HEK293 (cell line): ENCODE results near the gene C16orf46.
"Not testable (repeated sequence)": the region's sequence is repeated elsewhere in the genome, so short reads cannot be mapped to it uniquely, and the experiment has no call there.

Experiments
- CTCF ChIA-PET: fragments of 350-600 bp; formaldehyde crosslinking; extraction: SDS; loops from one replicate; lab custom pipeline; 2021; ENCODE audit warnings: antibody characterized with exemption; lab: Yijun Ruan, JAX
- POLR2A ChIA-PET: fragments of 300-600 bp; formaldehyde crosslinking; extraction: SDS; loops from one replicate; lab custom pipeline; 2020; ENCODE audit warnings: antibody characterized with exemption, inconsistent platforms; lab: Yijun Ruan, JAX
- H3K27ac ChIP-seq: fragments of 200-500 bp; sonication (Bioruptor generic); 2 replicates; pipeline ENCODE4 v1.5.1; 2014; ENCODE audit warnings: low read depth, low read length, control low read depth, inconsistent platforms; ENCODE audit errors: extremely low read depth
- H3K36me3 ChIP-seq, 2 experiments: fragments of 200-500 bp in 1 of 2; sonication (Bioruptor generic) in 1 of 2; 1 replicate in 1 of 2; 2 replicates in 1 of 2; pipeline ENCODE4 v1.5.1; 2014 to 2017; ENCODE audit warnings: inconsistent platforms in 2 of 2, low read length in 2 of 2; ENCODE audit not compliant: control insufficient read depth in 2 of 2, insufficient read depth in 1 of 2
- H3K4me1 ChIP-seq: fragments of 200-500 bp; sonication (Bioruptor generic); 2 replicates; pipeline ENCODE4 v1.5.1; 2014; ENCODE audit warnings: mild to moderate bottlenecking, low read length, inconsistent platforms; ENCODE audit not compliant: control insufficient read depth, insufficient read depth
- H3K4me3 ChIP-seq: 2 replicates; pipeline ENCODE4 v1.5.1; 2011; ENCODE audit warnings: low read depth, mild to moderate bottlenecking, control low read depth, low read length, moderate library complexity
- H3K9me3 ChIP-seq: fragments of 200-500 bp; sonication (Bioruptor generic); 2 replicates; pipeline ENCODE4 v1.5.1; 2014; ENCODE audit warnings: low read depth, low read length, inconsistent platforms; ENCODE audit not compliant: control insufficient read depth, insufficient read depth
- EGR2 ChIP-seq: fragments of 450-650 bp; formaldehyde crosslinking; IDR thresholded peaks from 2 replicates; pipeline ENCODE4 v1.5.1; 2016; ENCODE audit warnings: low read depth, missing biosample characterization, missing genetic modification characterization
- HOXC10 ChIP-seq: sonication (generic); formaldehyde crosslinking; IDR thresholded peaks from 2 replicates; pipeline ENCODE4 v1.8.1; 2023; ENCODE audit warnings: mild to moderate bottlenecking, missing genetic modification reagents
- MYNN ChIP-seq: fragments of 450-650 bp; formaldehyde crosslinking; IDR thresholded peaks from 2 replicates; pipeline ENCODE4 v1.5.1; 2016; ENCODE audit warnings: missing biosample characterization, missing genetic modification characterization, borderline replicate concordance
- ZFHX2 ChIP-seq: fragments of 450-650 bp; formaldehyde crosslinking; conservative IDR thresholded peaks from 2 replicates; pipeline ENCODE4 v1.5.1; 2016; ENCODE audit warnings: missing biosample characterization, missing genetic modification characterization
- ZFP3 ChIP-seq: fragments of 450-650 bp; formaldehyde crosslinking; IDR thresholded peaks from 2 replicates; pipeline ENCODE4 v1.5.1; 2016; ENCODE audit warnings: low read depth, missing biosample characterization, missing genetic modification characterization
- ZNF175 ChIP-seq: fragments of 450-650 bp; formaldehyde crosslinking; IDR thresholded peaks from 2 replicates; pipeline ENCODE4 v1.5.1; 2016; ENCODE audit warnings: missing biosample characterization, missing genetic modification characterization
- ZNF223 ChIP-seq: fragments of 450-650 bp; formaldehyde crosslinking; IDR thresholded peaks from 2 replicates; pipeline ENCODE4 v1.5.1; 2016; ENCODE audit warnings: missing biosample characterization, missing genetic modification characterization
- ZNF324 ChIP-seq: fragments of 450-650 bp; formaldehyde crosslinking; IDR thresholded peaks from 2 replicates; pipeline ENCODE4 v1.5.1; 2016; ENCODE audit warnings: missing biosample characterization, missing genetic modification characterization
- ZNF510 ChIP-seq: fragments of 450-650 bp; formaldehyde crosslinking; IDR thresholded peaks from 2 replicates; pipeline ENCODE4 v1.5.1; 2018; ENCODE audit warnings: mild to moderate bottlenecking, missing genetic modification characterization, missing biosample characterization; ENCODE audit not compliant: insufficient replicate concordance
- ZNF514 ChIP-seq: fragments of 450-650 bp; formaldehyde crosslinking; IDR thresholded peaks from 2 replicates; pipeline ENCODE4 v1.5.1; 2016; ENCODE audit warnings: missing biosample characterization, missing genetic modification characterization
- ZNF549 ChIP-seq: fragments of 450-650 bp; IDR thresholded peaks from 2 replicates; pipeline ENCODE4 v1.5.1; 2018; ENCODE audit warnings: missing biosample characterization, missing genetic modification characterization, mild to moderate bottlenecking, inconsistent platforms, moderate library complexity
- ZNF580 ChIP-seq: fragments of 450-650 bp; formaldehyde crosslinking; IDR thresholded peaks from 2 replicates; pipeline ENCODE4 v1.5.1; 2016; ENCODE audit warnings: missing biosample characterization, missing genetic modification characterization
- ZNF701 ChIP-seq: fragments of 450-650 bp; formaldehyde crosslinking; IDR thresholded peaks from 2 replicates; pipeline ENCODE4 v1.5.1; 2016; ENCODE audit warnings: missing biosample characterization, missing genetic modification characterization
- ZNF843 ChIP-seq: fragments of 450-650 bp; formaldehyde crosslinking; IDR thresholded peaks from 2 replicates; pipeline ENCODE4 v1.5.1; 2016; ENCODE audit warnings: missing biosample characterization, missing genetic modification characterization
- ZSCAN30 ChIP-seq: fragments of 450-650 bp; IDR thresholded peaks from 2 replicates; pipeline ENCODE4 v1.5.1; 2018; ENCODE audit warnings: missing biosample characterization, mild to moderate bottlenecking, missing genetic modification characterization, moderate library complexity
- TF ChIP-seq, protein P1 (sequence below): fragments of 450-650 bp; formaldehyde crosslinking; IDR thresholded peaks from 2 replicates; pipeline ENCODE4 v1.5.1; 2016; ENCODE audit warnings: missing biosample characterization, missing genetic modification characterization
- TF ChIP-seq, protein P2 (sequence below): fragments of 450-650 bp; IDR thresholded peaks from 2 replicates; pipeline ENCODE4 v1.5.1; 2018; ENCODE audit warnings: missing biosample characterization, missing genetic modification characterization
- TF ChIP-seq, protein P3 (sequence below): fragments of 450-650 bp; formaldehyde crosslinking; IDR thresholded peaks from 2 replicates; pipeline ENCODE4 v1.5.1; 2017; ENCODE audit warnings: missing biosample characterization, missing genetic modification characterization

Gene C16orf46

DNA sequence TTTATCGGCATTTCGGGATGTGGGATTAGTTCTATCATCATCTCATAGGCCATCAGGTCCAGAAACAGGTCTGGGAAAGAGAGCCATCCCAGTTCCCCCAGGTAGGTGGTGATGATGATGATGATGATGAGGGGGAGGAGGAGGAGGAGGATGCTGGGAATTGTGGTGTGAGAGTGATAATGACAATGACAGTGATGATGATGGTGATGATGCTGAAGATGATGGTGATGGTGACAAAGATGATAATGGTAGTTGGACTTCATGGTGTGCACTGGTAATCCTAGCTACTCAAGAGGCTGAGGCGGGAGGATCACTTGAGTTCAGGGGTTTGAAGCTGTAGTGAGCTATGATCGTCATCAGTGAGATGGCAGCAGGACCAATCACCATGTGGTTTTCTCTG is 35.4 kb upstream of the C16orf46 start:
- H3K4me3 ChIP-seq, result no peak overlapping the region

DNA sequence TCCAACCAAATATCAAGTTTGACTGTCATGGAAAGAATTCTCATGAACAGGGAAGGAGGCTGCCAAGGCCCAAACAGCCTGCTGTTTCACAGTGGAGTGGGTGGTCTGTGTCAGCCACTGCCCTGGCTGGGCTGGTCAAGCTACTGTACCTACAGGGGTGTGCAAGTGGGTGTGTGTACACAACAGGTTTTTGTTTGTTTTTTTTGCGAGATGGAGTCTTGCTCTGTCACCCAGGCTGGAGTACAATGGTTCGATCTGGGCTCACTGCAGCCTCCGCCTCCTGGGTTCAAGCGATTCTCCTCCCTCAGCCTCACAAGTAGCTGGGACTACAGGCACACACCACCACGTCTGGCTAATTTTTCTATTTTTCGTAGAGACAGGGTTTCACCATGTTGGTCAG is 32.2 kb upstream of the C16orf46 start:
- H3K4me1 ChIP-seq, H3K36me3 ChIP-seq, CTCF ChIA-PET, H3K9me3 ChIP-seq, POLR2A ChIA-PET, H3K4me3 ChIP-seq: not testable (repeated sequence)
- TF ChIP-seq, protein P1, sequence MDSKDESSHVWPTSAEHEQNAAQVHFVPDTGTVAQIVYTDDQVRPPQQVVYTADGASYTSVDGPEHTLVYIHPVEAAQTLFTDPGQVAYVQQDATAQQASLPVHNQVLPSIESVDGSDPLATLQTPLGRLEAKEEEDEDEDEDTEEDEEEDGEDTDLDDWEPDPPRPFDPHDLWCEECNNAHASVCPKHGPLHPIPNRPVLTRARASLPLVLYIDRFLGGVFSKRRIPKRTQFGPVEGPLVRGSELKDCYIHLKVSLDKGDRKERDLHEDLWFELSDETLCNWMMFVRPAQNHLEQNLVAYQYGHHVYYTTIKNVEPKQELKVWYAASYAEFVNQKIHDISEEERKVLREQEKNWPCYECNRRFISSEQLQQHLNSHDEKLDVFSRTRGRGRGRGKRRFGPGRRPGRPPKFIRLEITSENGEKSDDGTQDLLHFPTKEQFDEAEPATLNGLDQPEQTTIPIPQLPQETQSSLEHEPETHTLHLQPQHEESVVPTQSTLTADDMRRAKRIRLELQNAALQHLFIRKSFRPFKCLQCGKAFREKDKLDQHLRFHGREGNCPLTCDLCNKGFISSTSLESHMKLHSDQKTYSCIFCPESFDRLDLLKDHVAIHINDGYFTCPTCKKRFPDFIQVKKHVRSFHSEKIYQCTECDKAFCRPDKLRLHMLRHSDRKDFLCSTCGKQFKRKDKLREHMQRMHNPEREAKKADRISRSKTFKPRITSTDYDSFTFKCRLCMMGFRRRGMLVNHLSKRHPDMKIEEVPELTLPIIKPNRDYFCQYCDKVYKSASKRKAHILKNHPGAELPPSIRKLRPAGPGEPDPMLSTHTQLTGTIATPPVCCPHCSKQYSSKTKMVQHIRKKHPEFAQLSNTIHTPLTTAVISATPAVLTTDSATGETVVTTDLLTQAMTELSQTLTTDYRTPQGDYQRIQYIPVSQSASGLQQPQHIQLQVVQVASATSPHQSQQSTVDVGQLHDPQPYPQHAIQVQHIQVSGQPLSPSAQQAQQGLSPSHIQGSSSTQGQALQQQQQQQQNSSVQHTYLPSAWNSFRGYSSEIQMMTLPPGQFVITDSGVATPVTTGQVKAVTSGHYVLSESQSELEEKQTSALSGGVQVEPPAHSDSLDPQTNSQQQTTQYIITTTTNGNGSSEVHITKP (tag by site-specific recombination), result peak; percentile 53; the same call in 1 of the 2 replicates
- 0 out of 2 replicates have a peak, but pooled peaks have one; percentile 28 for TF ChIP-seq EGR2 (tag by site-specific recombination)
- TF ChIP-seq ZFHX2, result 0 out of 2 replicates have a peak, but pooled peaks have one; percentile 15
- TF ChIP-seq, all 188 proteins: peak for 3; not testable (repeated sequence) for 185
- not testable (repeated sequence) for H3K27ac ChIP-seq

More for the DNA sequence above, 35.4 kb upstream of the C16orf46 start:
- CTCF ChIA-PET, result interaction anchor here (0.6 kb wide), 2 partner anchors 10 to 71 kb away, joined by 3 read pairs; no protein-coding TSS in a partner anchor
- no peaks in the 10 kb centered on the region for H3K4me1 ChIP-seq
- no peaks in the 10 kb centered on the region for H3K9me3 ChIP-seq
- no peaks in the 10 kb centered on the region for H3K36me3 ChIP-seq
- no peak overlapping the region for H3K27ac ChIP-seq
- TF ChIP-seq, protein P2, sequence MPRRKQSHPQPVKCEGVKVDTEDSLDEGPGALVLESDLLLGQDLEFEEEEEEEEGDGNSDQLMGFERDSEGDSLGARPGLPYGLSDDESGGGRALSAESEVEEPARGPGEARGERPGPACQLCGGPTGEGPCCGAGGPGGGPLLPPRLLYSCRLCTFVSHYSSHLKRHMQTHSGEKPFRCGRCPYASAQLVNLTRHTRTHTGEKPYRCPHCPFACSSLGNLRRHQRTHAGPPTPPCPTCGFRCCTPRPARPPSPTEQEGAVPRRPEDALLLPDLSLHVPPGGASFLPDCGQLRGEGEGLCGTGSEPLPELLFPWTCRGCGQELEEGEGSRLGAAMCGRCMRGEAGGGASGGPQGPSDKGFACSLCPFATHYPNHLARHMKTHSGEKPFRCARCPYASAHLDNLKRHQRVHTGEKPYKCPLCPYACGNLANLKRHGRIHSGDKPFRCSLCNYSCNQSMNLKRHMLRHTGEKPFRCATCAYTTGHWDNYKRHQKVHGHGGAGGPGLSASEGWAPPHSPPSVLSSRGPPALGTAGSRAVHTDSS (tag by site-specific recombination), result peak; percentile 95
- TF ChIP-seq ZSCAN30 (tag by site-specific recombination) (no peak), ZFP3 (tag by site-specific recombination) (no peak)
- POLR2A ChIA-PET, result no interaction called here

DNA sequence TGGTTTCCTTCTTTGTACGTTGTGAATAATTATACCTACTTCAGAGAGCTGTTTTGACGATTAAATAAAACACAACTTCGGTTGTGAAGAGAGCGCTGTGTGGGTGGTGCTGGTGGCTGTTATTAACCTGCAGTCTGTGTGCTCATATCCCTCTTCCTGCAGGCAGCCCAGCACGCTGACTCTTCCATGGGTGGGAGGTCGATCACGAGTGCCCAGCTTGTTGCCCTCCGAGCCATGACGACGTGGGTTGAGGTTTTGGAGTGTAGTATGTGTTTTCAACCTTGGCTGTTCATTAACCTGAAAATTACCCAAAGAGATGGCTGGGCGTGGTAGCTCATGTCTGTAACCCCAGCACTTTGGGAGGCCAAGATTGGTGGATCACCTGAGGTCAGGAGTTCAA is 30.5 kb upstream of the C16orf46 start:
- H3K27ac ChIP-seq, result no peak overlapping the region
- ChIA-PET POLR2A (no interaction called here), CTCF (interaction anchor here (0.6 to 1.0 kb wide), 2 partner anchors 9 to 87 kb away, joined by 3 read pairs; no protein-coding TSS in a partner anchor)
- H3K4me3 ChIP-seq, result no peak overlapping the region
- no peak for TF ChIP-seq ZNF175
- no peak for TF ChIP-seq ZNF843
- TF ChIP-seq HOXC10 (CRISPR knock-in tag), result no peak
- TF ChIP-seq, protein P3, sequence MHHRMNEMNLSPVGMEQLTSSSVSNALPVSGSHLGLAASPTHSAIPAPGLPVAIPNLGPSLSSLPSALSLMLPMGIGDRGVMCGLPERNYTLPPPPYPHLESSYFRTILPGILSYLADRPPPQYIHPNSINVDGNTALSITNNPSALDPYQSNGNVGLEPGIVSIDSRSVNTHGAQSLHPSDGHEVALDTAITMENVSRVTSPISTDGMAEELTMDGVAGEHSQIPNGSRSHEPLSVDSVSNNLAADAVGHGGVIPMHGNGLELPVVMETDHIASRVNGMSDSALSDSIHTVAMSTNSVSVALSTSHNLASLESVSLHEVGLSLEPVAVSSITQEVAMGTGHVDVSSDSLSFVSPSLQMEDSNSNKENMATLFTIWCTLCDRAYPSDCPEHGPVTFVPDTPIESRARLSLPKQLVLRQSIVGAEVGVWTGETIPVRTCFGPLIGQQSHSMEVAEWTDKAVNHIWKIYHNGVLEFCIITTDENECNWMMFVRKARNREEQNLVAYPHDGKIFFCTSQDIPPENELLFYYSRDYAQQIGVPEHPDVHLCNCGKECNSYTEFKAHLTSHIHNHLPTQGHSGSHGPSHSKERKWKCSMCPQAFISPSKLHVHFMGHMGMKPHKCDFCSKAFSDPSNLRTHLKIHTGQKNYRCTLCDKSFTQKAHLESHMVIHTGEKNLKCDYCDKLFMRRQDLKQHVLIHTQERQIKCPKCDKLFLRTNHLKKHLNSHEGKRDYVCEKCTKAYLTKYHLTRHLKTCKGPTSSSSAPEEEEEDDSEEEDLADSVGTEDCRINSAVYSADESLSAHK (tag by site-specific recombination), result no peak
- TF ChIP-seq ZNF324 (tag by site-specific recombination), result no peak
- TF ChIP-seq ZNF514 (tag by site-specific recombination), result no peak
- TF ChIP-seq ZNF580 (tag by site-specific recombination), result no peak
- no peak for TF ChIP-seq ZNF701 (tag by site-specific recombination)
- TF ChIP-seq ZNF510 (tag by site-specific recombination), result no peak
- TF ChIP-seq ZNF549 (tag by site-specific recombination), result no peak
- TF ChIP-seq MYNN, result no peak
- no peak for TF ChIP-seq ZNF223 (tag by site-specific recombination)
- H3K4me1 ChIP-seq, result no peaks in the 10 kb centered on the region
- no peaks in the 10 kb centered on the region for H3K36me3 ChIP-seq
- no peaks in the 10 kb centered on the region for H3K9me3 ChIP-seq
